Upper lobe of left lung (tissue), 4 donors: Measurements from ENCODE around the gene NT5C.

Experiments used
- POLR2A ChIP-seq, 4 donors: fragments of 450-650 bp; IDR thresholded peaks; one replicate each; pipeline ENCODE4 v1.5.1; 2016 to 2017; ENCODE audit warnings: antibody characterized with exemption in 4 of 4, mild to moderate bottlenecking in 2 of 4
- POLR2AphosphoS5 ChIP-seq, 2 donors: sonication (generic); formaldehyde crosslinking; IDR thresholded peaks; one replicate each; pipeline ENCODE4 v1.5.1; 2017; ENCODE audit warnings: antibody characterized with exemption in 2 of 2
- TF ChIP-seq, protein P1 (sequence below), 6 experiments: fragments of 450-650 bp in 4 of 6; fragments of 200-600 bp in 2 of 6; sonication (generic) in 2 of 6; IDR thresholded peaks; one replicate each; pipeline ENCODE4 v1.5.1; 2016 to 2019; ENCODE audit warnings: antibody characterized with exemption in 6 of 6

GRCh38 chr17:75142236-75142971 lies 10.9 kb upstream of the NT5C start:
- TF ChIP-seq, protein P1, sequence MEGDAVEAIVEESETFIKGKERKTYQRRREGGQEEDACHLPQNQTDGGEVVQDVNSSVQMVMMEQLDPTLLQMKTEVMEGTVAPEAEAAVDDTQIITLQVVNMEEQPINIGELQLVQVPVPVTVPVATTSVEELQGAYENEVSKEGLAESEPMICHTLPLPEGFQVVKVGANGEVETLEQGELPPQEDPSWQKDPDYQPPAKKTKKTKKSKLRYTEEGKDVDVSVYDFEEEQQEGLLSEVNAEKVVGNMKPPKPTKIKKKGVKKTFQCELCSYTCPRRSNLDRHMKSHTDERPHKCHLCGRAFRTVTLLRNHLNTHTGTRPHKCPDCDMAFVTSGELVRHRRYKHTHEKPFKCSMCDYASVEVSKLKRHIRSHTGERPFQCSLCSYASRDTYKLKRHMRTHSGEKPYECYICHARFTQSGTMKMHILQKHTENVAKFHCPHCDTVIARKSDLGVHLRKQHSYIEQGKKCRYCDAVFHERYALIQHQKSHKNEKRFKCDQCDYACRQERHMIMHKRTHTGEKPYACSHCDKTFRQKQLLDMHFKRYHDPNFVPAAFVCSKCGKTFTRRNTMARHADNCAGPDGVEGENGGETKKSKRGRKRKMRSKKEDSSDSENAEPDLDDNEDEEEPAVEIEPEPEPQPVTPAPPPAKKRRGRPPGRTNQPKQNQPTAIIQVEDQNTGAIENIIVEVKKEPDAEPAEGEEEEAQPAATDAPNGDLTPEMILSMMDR (IDR thresholded peaks at IDR 0.05): no peak
- no peak for TF ChIP-seq POLR2AphosphoS5 (IDR thresholded peaks at IDR 0.05)
- TF ChIP-seq POLR2A (IDR thresholded peaks at IDR 0.05): no peak
